ENCODE measurements around the gene FBXW11.
"Not testable (repeated sequence)": the region's sequence is repeated elsewhere in the genome, so short reads cannot be mapped to it uniquely, and the experiment has no call there.

The FBXW11 gene

DNA sequence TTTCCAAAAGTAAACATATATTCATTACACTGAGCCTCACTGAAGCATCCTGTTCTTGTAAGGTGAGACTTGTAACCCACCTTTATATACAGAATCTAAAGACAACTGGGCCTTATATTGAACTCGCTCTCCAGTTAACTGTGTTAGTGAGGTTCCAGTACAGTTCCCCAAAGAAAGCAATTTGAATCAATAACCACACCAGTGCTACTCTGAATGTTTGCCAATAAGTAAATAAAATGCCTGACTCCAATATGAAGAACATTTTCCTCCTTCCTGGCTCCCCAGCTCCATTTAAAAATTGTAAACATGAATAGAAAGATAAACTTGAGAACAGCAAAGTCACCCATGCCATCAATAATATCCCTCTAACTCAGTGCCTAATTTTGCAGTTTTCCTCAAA lies 50.1 kb downstream of the FBXW11 start:
- no peak for DNase-seq (ENCODE audit: low read depth in 1 of 2, low spot score in 1 of 2)

GRCh38 chr5:171955761-171956160 lies 50.7 kb downstream of the FBXW11 start:
- DNase-seq (ENCODE audit: low read depth in 1 of 2, low spot score in 1 of 2) = no peak

GRCh38 chr5:171954721-171955120 lies 51.7 kb downstream of the FBXW11 start:
- no peak for DNase-seq (ENCODE audit: low read depth in 1 of 2, low spot score in 1 of 2)

DNA sequence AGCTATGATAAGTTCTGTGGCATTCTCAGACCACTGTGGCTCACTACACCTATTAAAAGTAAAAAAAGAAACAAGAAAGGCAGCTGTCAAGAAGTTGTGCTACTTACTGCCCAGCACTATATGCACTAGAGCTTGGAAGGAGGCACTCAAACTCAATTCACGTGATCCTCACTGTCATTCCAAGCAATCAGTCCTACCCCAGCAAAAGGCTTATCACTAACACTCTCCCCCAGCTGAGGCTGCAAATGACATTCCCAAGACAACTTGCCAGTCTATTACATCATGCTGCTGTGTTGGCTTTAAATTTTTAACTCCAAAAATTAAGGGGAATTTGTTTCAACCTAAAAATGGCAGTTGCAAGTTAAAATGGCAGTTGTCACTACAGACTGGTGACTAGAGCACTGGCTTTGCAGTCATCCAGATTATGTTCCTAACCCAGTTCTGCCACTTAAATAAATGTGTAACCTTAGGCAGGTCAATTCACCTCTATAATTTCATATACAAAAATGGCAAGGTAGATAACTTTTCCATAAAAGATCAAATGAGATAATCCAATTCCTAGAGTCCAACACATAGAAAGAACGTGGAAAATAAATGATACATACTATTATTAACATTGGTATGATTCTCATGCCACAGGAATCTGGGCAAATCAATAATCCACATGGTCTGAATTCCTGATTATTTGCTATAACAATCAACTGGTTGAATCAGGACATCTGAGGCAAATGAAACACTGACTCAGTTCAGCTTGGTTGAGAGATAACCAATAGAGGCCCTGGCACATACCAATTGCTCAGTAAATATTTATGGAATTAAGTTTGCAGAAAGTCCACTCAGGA lies 52.4 kb downstream of the FBXW11 start:
- no peak for DNase-seq (ENCODE audit: low read depth in 1 of 2, low spot score in 1 of 2)

GRCh38 chr5:171952021-171952420 lies 54.4 kb downstream of the FBXW11 start:
- DNase-seq (ENCODE audit: low read depth in 1 of 2, low spot score in 1 of 2) = no peak

DNA sequence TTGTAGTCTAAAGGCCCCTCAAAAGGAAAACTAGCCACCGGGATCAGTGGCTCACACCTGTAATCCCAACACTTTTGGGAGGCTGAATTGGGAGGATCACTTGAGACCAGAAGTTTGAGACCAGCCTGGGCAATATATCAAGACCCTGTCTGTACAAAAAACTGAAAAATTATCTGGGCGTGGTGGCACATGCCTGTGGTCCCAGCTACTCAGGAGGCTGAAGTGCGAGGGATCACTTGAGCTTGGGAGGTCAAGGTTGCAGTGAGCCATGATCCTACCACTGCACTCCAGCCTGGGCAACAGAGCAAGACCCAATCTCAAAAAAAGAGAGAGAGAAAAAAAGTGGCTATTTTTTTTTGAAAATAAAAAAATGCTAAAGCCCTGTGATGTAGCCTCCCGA lies 55.2 kb downstream of the FBXW11 start:
- no peak for DNase-seq (ENCODE audit: low read depth in 1 of 2, low spot score in 1 of 2)

DNA sequence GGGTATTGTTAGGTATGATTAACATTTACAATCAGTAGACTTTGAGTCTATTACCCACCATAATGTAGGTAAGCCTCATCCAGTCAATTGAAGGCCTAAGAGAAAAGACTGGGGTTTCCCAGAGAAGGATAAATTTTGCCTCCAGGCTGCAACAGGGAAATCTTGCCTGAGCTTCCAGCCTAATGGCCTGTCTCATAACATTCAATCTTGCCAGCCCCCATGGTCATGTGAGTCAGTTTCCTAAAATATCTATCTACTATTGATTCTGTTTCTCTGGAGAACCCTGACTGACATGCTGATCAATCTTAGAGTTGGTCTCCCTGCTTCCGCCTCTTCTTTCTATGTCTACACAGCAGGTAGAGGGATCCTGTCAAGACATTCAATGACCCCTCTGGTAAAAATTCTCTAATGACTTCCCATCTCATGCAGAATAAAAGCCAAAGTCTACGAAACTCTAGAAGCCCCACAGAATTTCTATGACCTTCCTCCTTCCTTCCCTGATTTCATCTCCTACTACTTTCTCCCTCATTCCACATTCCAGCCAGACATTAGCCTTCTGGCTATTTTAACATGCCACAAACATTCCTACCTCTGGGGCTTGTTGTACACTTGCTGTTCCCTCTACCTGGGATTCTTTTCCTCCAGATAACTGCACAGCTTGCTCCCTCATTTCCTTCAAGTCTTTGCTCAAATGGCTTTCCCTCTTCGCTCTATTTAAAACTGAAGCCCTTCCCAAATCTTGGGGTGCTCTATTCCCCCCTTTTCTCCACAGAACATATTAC lies 60.2 kb downstream of the FBXW11 start:
- DNase-seq (ENCODE audit: low read depth in 1 of 2, low spot score in 1 of 2) = no peak

- no peak for DNase-seq (ENCODE audit: low read depth in 1 of 2, low spot score in 1 of 2)
Observed at GRCh38 chr5:171945476-171945875, 61.0 kb downstream of the FBXW11 start.

- DNase-seq (ENCODE audit: low read depth in 1 of 2, low spot score in 1 of 2) = no peak
Observed at GRCh38 chr5:171945066-171945465, 61.4 kb downstream of the FBXW11 start.

DNA sequence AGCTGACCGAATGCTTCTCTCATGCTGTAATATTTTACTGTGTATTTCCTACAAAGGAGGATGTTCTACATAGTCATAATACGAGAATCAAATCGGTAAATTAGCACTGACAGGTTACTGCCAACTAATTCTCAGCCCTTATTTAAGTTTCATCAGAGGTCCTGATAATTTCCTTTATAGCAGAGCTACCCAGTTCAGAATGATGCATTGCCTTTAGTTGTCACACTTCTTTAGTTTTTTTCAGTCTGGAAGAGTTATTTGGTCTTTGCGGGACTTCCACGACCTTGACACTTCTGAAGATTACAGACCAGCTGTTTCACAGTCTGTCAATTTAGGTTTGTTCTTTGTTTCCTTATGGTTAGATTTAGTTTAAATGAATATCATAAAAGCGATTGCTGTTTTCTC lies 64.3 kb downstream of the FBXW11 start:
- DNase-seq (ENCODE audit: low read depth in 1 of 2, low spot score in 1 of 2) = not testable (repeated sequence)

DNA sequence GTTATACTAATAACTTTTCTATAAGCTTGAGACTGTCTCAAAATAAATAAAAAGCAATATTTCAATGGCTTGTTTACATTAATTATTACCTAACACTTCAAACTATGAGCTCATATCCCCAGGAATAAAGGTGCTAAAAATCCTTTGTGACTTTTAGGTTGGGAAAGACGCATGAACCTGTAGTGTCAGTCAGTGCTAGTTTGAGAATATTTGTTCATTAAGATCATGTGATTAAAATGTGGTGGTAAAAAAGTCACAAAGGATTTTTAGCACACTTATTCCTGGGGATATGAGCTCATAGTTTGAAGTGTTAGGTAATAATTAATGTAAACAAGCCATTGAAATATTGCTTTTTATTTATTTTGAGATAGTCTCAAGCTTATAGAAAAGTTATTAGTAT lies 64.8 kb downstream of the FBXW11 start:
- not testable (repeated sequence) for DNase-seq (ENCODE audit: low read depth in 1 of 2, low spot score in 1 of 2)

- DNase-seq (ENCODE audit: low read depth in 1 of 2, low spot score in 1 of 2) = not testable (repeated sequence)
Observed at GRCh38 chr5:171941275-171941674, 65.2 kb downstream of the FBXW11 start.

DNA sequence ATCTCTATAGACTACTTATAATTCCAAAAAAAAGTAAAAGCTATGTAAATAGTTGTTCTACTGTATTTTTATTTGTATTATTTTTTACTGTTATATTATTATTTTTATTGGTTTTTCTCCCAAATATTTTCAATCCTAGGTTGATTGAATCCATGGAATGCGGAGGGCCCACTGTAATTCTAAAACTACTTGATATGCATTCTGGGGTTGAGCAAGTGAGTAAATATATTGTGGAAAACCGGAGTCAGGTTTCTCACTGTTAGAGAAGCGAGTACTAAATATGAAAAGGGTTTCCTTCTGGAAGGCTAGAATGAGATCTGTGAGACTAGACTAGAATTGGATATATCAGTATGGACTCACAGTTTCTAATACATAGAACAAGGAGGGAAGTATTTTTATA lies 66.5 kb downstream of the FBXW11 start:
- no peak for DNase-seq (ENCODE audit: low read depth in 1 of 2, low spot score in 1 of 2)

GRCh38 chr5:171938358-171938757 lies 68.1 kb downstream of the FBXW11 start:
- no peak for DNase-seq (ENCODE audit: low read depth in 1 of 2, low spot score in 1 of 2)

DNA sequence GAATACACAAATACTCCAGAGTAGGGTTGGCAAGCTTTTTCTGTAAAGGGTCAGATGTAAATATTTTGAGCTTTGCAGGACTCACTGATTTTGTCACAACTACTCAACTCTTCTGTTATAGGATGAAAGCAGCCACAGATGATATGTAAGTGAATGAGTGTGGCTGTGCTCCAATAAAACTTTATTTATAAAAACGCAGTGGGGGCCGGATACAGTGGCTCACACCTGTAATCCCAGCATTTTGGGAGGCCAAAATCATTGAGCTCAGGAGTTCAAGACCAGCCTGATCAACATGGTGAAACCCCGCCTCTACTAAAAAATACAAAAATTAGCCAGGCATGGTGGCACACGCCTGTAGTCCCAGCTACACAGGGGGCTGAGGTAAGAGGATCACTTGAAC lies 69.1 kb downstream of the FBXW11 start:
- no peak for DNase-seq (ENCODE audit: low read depth in 1 of 2, low spot score in 1 of 2)

GRCh38 chr5:171934586-171934985 lies 71.9 kb downstream of the FBXW11 start:
- DNase-seq (ENCODE audit: low read depth in 1 of 2, low spot score in 1 of 2) = no peak

- no peak for DNase-seq (ENCODE audit: low read depth in 1 of 2, low spot score in 1 of 2)
Observed at GRCh38 chr5:171931163-171931562, 75.3 kb downstream of the FBXW11 start.

- no peak for DNase-seq (ENCODE audit: low read depth in 1 of 2, low spot score in 1 of 2)
Observed at GRCh38 chr5:171927345-171927941, 79.0 kb downstream of the FBXW11 start.

DNA sequence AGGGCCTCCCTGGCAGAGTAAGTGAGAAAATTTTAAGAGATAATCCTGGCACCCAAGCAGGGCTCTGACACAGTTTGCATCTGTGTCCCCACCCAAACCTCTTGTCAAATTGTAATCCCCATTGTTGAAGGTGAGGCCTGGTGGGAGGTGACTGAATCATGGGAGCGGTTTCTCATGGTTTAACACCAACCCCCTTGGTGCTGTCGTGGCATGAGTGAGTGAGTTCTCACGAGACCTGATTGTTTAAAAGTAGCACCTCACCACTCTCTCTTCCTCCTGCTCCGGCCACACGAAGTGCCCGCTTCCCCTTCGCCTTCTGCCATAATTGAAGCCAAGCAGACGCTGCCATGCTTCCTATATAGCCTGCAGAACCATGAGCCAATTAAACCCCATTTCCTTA lies 80.1 kb downstream of the FBXW11 start:
- no peak for DNase-seq (ENCODE audit: low read depth in 1 of 2, low spot score in 1 of 2)

DNA sequence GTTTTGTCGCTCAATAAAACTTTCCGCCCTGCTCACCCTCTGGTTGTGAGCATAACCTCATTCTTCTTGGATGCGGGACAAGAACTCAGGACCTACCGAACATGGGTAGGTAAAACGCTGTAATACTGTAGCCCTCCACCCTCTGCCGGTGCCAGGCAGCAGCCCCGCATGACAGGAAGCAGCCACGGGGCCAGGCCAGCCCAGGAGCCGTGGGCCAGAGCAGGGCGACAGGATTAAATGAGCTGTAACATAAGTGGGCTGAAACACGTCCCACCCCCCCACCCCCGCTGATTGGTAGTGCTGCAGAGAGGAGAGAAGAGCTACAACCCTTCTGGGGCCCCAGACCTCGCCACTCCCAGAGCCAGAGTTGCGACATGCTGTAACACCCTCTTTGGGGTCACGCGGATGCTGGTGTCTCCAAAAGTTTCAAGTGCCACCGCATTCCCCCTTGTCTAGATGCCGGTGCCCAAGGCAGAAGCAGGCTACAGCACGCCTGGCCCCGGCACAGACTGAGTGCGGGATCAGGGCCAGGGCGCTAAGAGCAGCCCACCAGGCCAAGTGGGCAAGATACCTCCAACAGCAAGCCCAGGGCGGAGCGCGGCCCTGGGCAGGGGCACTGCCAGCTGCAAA lies 81.8 kb downstream of the FBXW11 start:
- DNase-seq (ENCODE audit: low read depth in 1 of 2, low spot score in 1 of 2) = no peak

- DNase-seq (ENCODE audit: low read depth in 1 of 2, low spot score in 1 of 2) = no peak
Observed at GRCh38 chr5:171920765-171921391, 85.6 kb downstream of the FBXW11 start.

All from activated CD4-positive, alpha-beta T cell treated with anti-CD3 and anti-CD28 coated beads, Interleukin-2, amount 50 U/mL, for 24 hours (primary cell).